Measurements from ENCODE around the gene COG5. TPM values are rescaled to one million over a fixed set of nuclear protein-coding genes. Genes with fewer than 3 reads are reported as not detected.
"Not testable (repeated sequence)": the region's sequence is repeated elsewhere in the genome, so short reads cannot be mapped to it uniquely, and the experiment has no call there.

Gene COG5
- total RNA-seq, 2 experiments from 2014 or later = 40.9 to 60.2 TPM

GRCh38 chr7:107228291-107228690 lies 335.4 kb downstream of the COG5 start:
- Histone ChIP-seq H3K4me3 (ENCODE audit: low read depth, low read length, poor library complexity, severe bottlenecking) (no peak overlapping the region), H3K4me1 (ENCODE audit: insufficient read depth, low read length, poor library complexity, severe bottlenecking) (no peaks in the 10 kb centered on the region), H3K79me2 (ENCODE audit: insufficient read depth, low read depth, low read length) (no peaks in the 10 kb centered on the region), H3K36me3 (ENCODE audit: insufficient read depth, low read length) (no peaks in the 10 kb centered on the region), H4K20me1 (ENCODE audit: insufficient read depth, low read length) (no peaks in the 10 kb centered on the region), H3K9me2 (ENCODE audit: insufficient read depth, low read length) (no peaks in the 10 kb centered on the region), H3K4me2 (ENCODE audit: low read length) (no peak overlapping the region), H2AFZ (ENCODE audit: low read length) (no peak overlapping the region), H3K9me3 (ENCODE audit: low read length) (no peaks in the 10 kb centered on the region), H3K27ac (ENCODE audit: low read depth, low read length, poor library complexity, severe bottlenecking) (no peak overlapping the region)
- TF ChIP-seq CTCF (conservative IDR thresholded peaks at IDR 0.05; ENCODE audit: low read length) (no peak), EZH2phosphoT487 (IDR thresholded peaks at IDR 0.05; ENCODE audit: borderline replicate concordance, low read depth, low read length) (no peak)
- DNase-seq (ENCODE audit: low spot score) = no peak
- ChIA-PET POLR2A (interaction anchor here (0.6 to 2.1 kb wide), 6 partner anchors 8 to 495 kb away, joined by 3 to 7 read pairs (median 4); no protein-coding TSS in a partner anchor), CTCF (ENCODE audit: unreplicated experiment) (no interaction called here)
- intact Hi-C loops (cut with micrococcal nuclease; ENCODE audit: unreplicated experiment) = no loop called here
- BruUV-seq (replicated peaks) = no TSS peak

- ChIA-PET POLR2A (interaction anchor here (0.8 to 1.6 kb wide), 4 partner anchors 16 to 665 kb away, joined by 3 to 6 read pairs (median 3); no protein-coding TSS in a partner anchor), CTCF (ENCODE audit: unreplicated experiment) (no interaction called here)
- Histone ChIP-seq H3K79me2 (ENCODE audit: insufficient read depth, low read depth, low read length) (no peaks in the 10 kb centered on the region), H4K20me1 (ENCODE audit: insufficient read depth, low read length) (no peaks in the 10 kb centered on the region), H3K9me3 (ENCODE audit: low read length) (no peaks in the 10 kb centered on the region), H3K4me2 (ENCODE audit: low read length) (no peak overlapping the region), H3K9me2 (ENCODE audit: insufficient read depth, low read length) (no peaks in the 10 kb centered on the region), H3K4me3 (ENCODE audit: low read depth, low read length, poor library complexity, severe bottlenecking) (no peak overlapping the region), H2AFZ (ENCODE audit: low read length) (no peak overlapping the region), H3K27ac (ENCODE audit: low read depth, low read length, poor library complexity, severe bottlenecking) (no peak overlapping the region), H3K4me1 (ENCODE audit: insufficient read depth, low read length, poor library complexity, severe bottlenecking) (no peaks in the 10 kb centered on the region), H3K36me3 (ENCODE audit: insufficient read depth, low read length) (no peaks in the 10 kb centered on the region)
- intact Hi-C loops (cut with micrococcal nuclease; ENCODE audit: unreplicated experiment) = no loop called here
- TF ChIP-seq EZH2phosphoT487 (IDR thresholded peaks at IDR 0.05; ENCODE audit: borderline replicate concordance, low read depth, low read length) (no peak), CTCF (conservative IDR thresholded peaks at IDR 0.05; ENCODE audit: low read length) (no peak)
- no peak for DNase-seq (ENCODE audit: low spot score)
- BruUV-seq (replicated peaks) = no TSS peak
These were observed 339.1 kb downstream of the COG5 start for GRCh38 chr7:107224374-107225223.

GRCh38 chr7:107220806-107221205 lies 342.9 kb downstream of the COG5 start:
- DNase-seq (ENCODE audit: low spot score); intact Hi-C loops (cut with micrococcal nuclease; ENCODE audit: unreplicated experiment); H4K20me1 ChIP-seq (ENCODE audit: insufficient read depth, low read length); H3K9me2 ChIP-seq (ENCODE audit: insufficient read depth, low read length); H3K4me2 ChIP-seq (ENCODE audit: low read length); H3K79me2 ChIP-seq (ENCODE audit: insufficient read depth, low read depth, low read length); H2AFZ ChIP-seq (ENCODE audit: low read length); H3K4me3 ChIP-seq (ENCODE audit: low read depth, low read length, poor library complexity, severe bottlenecking); H3K4me1 ChIP-seq (ENCODE audit: insufficient read depth, low read length, poor library complexity, severe bottlenecking); H3K36me3 ChIP-seq (ENCODE audit: insufficient read depth, low read length); BruUV-seq (replicated peaks); H3K9me3 ChIP-seq (ENCODE audit: low read length); H3K27ac ChIP-seq (ENCODE audit: low read depth, low read length, poor library complexity, severe bottlenecking): not testable (repeated sequence)
- ChIA-PET POLR2A (interaction anchor here (0.8 to 1.0 kb wide), 2 partner anchors 9 to 12 kb away, joined by 3 read pairs; no protein-coding TSS in a partner anchor), CTCF (ENCODE audit: unreplicated experiment) (interaction anchor here (1.1 kb wide), 1 partner anchor 12 kb away, joined by 4 read pairs; no protein-coding TSS in a partner anchor)

Measured in OCI-LY7 (cell line).